ENCODE results near the gene DDC.

DDC gene

GRCh38 chr7:50426280-50427045 lies 138.7 kb downstream of the DDC start:
- no peaks in the 10 kb centered on the region for H3K9me3 ChIP-seq (ENCODE audit: control insufficient read depth, low read length)
- TF ChIP-seq CTCF (IDR thresholded peaks at IDR 0.05), result no peak
- no peak overlapping the region for H3K9ac ChIP-seq
- no peaks in the 10 kb centered on the region for H3K4me1 ChIP-seq
- no peak overlapping the region for H3K27ac ChIP-seq
- H3K4me2 ChIP-seq (ENCODE audit: low read length), result no peak overlapping the region
- H3K36me3 ChIP-seq (ENCODE audit: control insufficient read depth, insufficient read depth, low read length), result no peaks in the 10 kb centered on the region
- no peak overlapping the region for H3K4me3 ChIP-seq (ENCODE audit: low read depth, low read length)
- no peaks in the 10 kb centered on the region for H3K79me2 ChIP-seq
- no peak overlapping the region for H2AFZ ChIP-seq
- no peaks in the 10 kb centered on the region for H3K27me3 ChIP-seq (ENCODE audit: control insufficient read depth, insufficient read depth, low read length)

GRCh38 chr7:50425318-50425717 lies 139.9 kb downstream of the DDC start:
- Histone ChIP-seq H3K4me1 (no peaks in the 10 kb centered on the region), H3K9me3 (ENCODE audit: control insufficient read depth, low read length) (no peaks in the 10 kb centered on the region), H3K4me3 (ENCODE audit: low read depth, low read length) (no peak overlapping the region), H3K9ac (no peak overlapping the region), H3K79me2 (no peaks in the 10 kb centered on the region), H2AFZ (no peak overlapping the region), H3K27ac (no peak overlapping the region), H3K27me3 (ENCODE audit: control insufficient read depth, insufficient read depth, low read length) (no peaks in the 10 kb centered on the region), H3K36me3 (ENCODE audit: control insufficient read depth, insufficient read depth, low read length) (no peaks in the 10 kb centered on the region), H3K4me2 (ENCODE audit: low read length) (no peak overlapping the region)
- TF ChIP-seq CTCF (IDR thresholded peaks at IDR 0.05), result no peak

GRCh38 chr7:50423860-50424259 lies 141.3 kb downstream of the DDC start:
- no peak overlapping the region for H3K4me3 ChIP-seq (ENCODE audit: low read depth, low read length)
- no peak for TF ChIP-seq CTCF (IDR thresholded peaks at IDR 0.05)
- H3K9me3 ChIP-seq (ENCODE audit: control insufficient read depth, low read length), result no peaks in the 10 kb centered on the region

GRCh38 chr7:50422858-50423257 lies 142.3 kb downstream of the DDC start:
- Histone ChIP-seq H3K27ac (no peak overlapping the region), H3K9me3 (ENCODE audit: control insufficient read depth, low read length) (no peaks in the 10 kb centered on the region), H3K79me2 (no peaks in the 10 kb centered on the region), H3K9ac (no peak overlapping the region), H3K4me3 (ENCODE audit: low read depth, low read length) (no peak overlapping the region), H3K27me3 (ENCODE audit: control insufficient read depth, insufficient read depth, low read length) (no peaks in the 10 kb centered on the region), H3K36me3 (ENCODE audit: control insufficient read depth, insufficient read depth, low read length) (no peaks in the 10 kb centered on the region), H3K4me2 (ENCODE audit: low read length) (no peak overlapping the region), H3K4me1 (no peaks in the 10 kb centered on the region), H2AFZ (no peak overlapping the region)
- TF ChIP-seq CTCF (IDR thresholded peaks at IDR 0.05), result no peak

More at GRCh38 chr7:50423860-50424259, 141.3 kb downstream of the DDC start:
- Histone ChIP-seq H2AFZ (no peak overlapping the region), H3K27me3 (ENCODE audit: control insufficient read depth, insufficient read depth, low read length) (no peaks in the 10 kb centered on the region), H3K79me2 (no peaks in the 10 kb centered on the region), H3K27ac (no peak overlapping the region), H3K9ac (no peak overlapping the region), H3K36me3 (ENCODE audit: control insufficient read depth, insufficient read depth, low read length) (no peaks in the 10 kb centered on the region), H3K4me1 (no peaks in the 10 kb centered on the region), H3K4me2 (ENCODE audit: low read length) (no peak overlapping the region)

GRCh38 chr7:50421043-50421442 lies 144.2 kb downstream of the DDC start:
- Histone ChIP-seq H2AFZ (no peak overlapping the region), H3K9ac (no peak overlapping the region), H3K4me1 (no peaks in the 10 kb centered on the region), H3K9me3 (ENCODE audit: control insufficient read depth, low read length) (no peaks in the 10 kb centered on the region), H3K4me3 (ENCODE audit: low read depth, low read length) (no peak overlapping the region), H3K27me3 (ENCODE audit: control insufficient read depth, insufficient read depth, low read length) (no peaks in the 10 kb centered on the region), H3K36me3 (ENCODE audit: control insufficient read depth, insufficient read depth, low read length) (no peaks in the 10 kb centered on the region), H3K27ac (no peak overlapping the region), H3K4me2 (ENCODE audit: low read length) (no peak overlapping the region), H3K79me2 (no peaks in the 10 kb centered on the region)
- TF ChIP-seq CTCF (IDR thresholded peaks at IDR 0.05), result no peak
